OCI-LY1 (cell line): Measurements from ENCODE around the gene SNRPD3.

Experiments used
- EZH2 ChIP-seq: fragments of 200-600 bp; sonication (generic), shearing (Covaris generic); IDR thresholded peaks from 2 replicates; pipeline ENCODE4 v1.8.0; 2017; ENCODE audit warnings: borderline replicate concordance, mixed run types, mild to moderate bottlenecking, antibody characterized with exemption, low read length, moderate library complexity, mixed read lengths
- TF ChIP-seq, protein P1 (sequence below): fragments of 200-600 bp; sonication (generic), shearing (Covaris generic); IDR thresholded peaks from 2 replicates; pipeline ENCODE4 v1.5.1; 2017; ENCODE audit warnings: mild to moderate bottlenecking, antibody characterized with exemption, low read length, moderate library complexity, mixed read lengths

DNA sequence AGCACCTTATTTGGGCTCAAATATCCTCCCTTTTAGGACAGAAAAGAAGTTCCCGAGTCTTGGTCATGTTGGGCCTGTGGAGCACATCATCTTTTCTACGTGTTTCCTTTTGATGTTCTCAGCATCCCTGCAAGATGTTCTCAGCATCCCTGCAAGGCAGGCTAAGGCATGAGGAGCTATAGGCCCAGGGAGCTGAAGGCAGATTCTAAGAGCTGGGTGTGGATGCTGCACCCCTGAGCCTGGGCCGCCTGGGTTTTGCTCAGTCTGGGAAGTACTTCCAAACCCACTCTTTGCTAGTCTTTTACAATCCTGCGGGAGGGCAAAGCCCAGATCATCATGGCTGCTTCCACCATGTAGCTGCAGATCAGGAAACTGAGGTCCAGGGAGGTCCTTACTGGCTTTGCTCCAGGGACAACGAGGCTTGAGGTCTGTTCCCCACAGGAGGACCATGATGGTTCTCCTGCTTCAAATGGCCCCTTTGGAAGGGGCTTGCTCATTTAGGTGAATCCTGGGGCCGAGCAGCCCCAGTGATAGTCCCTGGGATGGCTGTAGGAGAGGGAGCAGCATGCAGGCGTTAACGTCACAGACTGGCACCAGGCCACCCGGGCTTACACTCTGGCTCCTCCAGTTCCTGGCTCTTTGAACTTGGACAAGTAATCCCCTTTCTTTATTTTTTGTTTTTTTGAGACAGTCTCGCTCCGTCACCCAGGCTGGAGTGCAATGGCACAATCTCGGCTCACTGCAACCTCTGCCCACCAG lies 26.4 kb downstream of the SNRPD3 start:
- TF ChIP-seq, protein P1, sequence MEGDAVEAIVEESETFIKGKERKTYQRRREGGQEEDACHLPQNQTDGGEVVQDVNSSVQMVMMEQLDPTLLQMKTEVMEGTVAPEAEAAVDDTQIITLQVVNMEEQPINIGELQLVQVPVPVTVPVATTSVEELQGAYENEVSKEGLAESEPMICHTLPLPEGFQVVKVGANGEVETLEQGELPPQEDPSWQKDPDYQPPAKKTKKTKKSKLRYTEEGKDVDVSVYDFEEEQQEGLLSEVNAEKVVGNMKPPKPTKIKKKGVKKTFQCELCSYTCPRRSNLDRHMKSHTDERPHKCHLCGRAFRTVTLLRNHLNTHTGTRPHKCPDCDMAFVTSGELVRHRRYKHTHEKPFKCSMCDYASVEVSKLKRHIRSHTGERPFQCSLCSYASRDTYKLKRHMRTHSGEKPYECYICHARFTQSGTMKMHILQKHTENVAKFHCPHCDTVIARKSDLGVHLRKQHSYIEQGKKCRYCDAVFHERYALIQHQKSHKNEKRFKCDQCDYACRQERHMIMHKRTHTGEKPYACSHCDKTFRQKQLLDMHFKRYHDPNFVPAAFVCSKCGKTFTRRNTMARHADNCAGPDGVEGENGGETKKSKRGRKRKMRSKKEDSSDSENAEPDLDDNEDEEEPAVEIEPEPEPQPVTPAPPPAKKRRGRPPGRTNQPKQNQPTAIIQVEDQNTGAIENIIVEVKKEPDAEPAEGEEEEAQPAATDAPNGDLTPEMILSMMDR, result no peak
- no peak for TF ChIP-seq EZH2
